Limb (tissue), 2 donors: ENCODE data around the gene ERN1.
"Not testable (repeated sequence)": the region's sequence is repeated elsewhere in the genome, so short reads cannot be mapped to it uniquely, and the experiment has no call there.

ENCODE experiments used
- DNase-seq, 2 donors: peaks; one replicate each; pipeline ENCODE4 v3.0.0-alpha.2; 2016; ENCODE audit errors: extremely low spot score in 2 of 2

ERN1 gene

GRCh38 chr17:64129765-64130558, at the start of gene ERN1:
ERN1 (minus strand) TSS chr17:64130144; CDS start chr17:64130029, 115 bp downstream.
- DNase-seq = peak; percentile 91 to 98

DNA sequence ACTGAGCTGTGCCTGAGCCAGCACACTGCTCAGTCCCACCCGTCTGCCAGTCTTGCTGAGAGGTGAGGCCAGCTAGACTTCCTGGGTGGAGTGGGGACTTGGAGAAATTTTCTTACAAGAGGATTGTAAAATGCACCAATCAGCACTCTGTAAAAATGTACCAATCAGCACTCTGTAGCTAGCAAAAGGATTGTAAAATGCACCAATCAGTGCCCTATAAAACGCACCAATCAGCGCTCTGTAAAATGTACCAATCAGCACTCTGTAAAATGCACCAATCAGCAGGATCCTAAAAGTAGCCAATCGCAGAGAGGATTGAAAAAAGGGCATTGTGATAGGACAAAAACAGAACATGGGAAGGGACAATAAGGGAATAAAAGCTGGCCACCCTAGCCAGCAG, 49.1 kb upstream of the ERN1 start:
- DNase-seq = not testable (repeated sequence)

DNA sequence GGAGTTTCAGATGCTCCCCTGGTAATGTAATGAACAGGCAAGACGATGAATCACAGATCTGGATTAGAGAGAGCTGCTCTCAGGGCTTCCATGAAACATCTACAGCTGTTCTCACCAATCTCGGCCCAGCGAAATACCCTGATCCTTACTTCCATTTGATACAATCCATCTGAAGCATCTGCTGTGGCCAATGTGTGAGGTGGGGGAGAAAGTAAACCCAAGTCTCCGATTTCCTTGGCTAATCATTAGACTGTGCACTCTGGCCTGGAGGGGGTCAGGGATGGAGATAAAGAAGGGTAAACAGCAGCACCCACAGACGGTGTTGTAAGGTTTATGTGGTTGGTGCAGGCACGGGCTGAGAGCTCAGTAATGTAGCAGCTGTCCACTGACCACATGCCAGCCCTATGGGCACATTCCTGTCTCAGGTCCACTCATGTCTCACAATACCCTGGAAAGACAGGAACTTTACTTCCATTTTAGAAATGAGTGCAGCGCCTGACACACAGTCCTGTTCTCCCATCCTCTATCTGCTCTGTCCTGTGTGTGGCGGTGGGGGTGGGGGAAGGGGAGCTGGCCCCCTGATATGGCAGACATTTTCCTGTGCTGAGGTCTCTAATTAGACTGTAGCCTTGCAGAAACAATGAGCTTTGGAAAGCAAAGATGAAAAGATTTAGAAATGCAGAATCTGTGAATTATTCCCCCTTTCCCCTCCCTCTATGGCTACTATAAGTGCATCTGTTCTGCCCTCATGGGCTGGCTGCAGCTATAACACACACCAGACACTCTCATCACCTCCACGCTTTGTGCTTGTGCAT, 48.3 kb upstream of the ERN1 start:
- DNase-seq = peak in 1 of 2 donors; percentile 62

GRCh38 chr17:64177311-64178010, 47.5 kb upstream of the ERN1 start:
- no peak for DNase-seq

DNA sequence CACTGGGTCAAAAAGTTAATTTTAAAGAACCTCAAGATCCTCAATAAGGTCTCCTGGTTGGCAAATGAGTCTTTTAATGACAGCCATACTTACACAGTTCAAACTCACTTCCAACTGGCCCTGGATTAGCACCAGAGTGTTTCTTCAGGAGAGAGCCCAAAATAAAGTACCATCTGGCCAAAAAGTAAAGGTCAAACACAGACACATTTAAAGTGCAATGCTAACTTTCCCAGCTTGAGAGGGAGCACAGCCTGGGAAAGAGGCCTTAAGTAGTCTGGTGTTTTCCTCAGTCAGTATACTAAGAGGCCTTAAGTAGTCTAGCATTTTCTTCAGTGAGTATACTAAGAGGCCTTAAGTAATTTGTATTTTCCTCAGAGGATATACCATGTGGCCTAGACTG, 46.6 kb upstream of the ERN1 start:
- DNase-seq = no peak

- no peak for DNase-seq
These were observed 44.9 kb upstream of the ERN1 start for GRCh38 chr17:64174686-64175456.

- no peak for DNase-seq
These were observed 43.7 kb upstream of the ERN1 start for GRCh38 chr17:64173646-64174045.

DNA sequence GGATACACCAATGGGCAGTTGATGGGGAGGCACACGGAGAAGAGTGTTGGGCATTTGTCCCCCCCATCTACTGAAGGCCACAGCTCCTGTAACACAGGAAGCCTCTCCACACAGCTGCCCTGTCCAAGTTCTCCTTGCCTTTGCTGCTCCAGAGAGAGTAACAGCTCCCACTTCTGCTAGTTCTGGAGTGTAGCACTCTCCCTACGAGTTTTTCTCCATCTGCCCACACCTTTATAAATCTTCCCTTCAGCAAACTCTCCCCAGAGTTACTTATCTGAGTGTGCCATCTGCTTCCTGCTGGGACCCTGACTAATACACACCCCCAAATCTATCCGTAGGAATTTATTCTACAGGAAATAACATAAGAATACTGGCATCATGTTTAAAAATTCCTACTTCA, 42.6 kb upstream of the ERN1 start:
- no peak for DNase-seq

DNA sequence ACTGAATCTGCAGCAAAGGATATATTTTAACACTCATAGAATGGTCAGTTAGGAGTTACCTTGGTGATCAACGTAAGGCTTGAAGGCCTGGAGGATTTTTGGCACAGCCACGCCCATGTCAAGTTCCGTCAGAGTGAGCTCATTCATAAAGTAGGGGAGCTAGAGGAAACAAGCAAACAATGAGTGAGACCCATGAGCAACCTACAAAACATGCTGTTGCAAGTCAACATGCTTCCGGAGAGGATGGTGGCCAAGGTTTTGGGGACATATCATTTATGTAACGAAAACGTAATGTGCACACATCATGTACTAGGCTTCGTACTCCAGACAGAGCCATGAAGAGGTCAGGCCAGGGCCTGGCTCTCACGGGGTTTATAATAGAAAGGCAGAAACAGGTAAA, 41.1 kb upstream of the ERN1 start:
- DNase-seq = no peak

- no peak for DNase-seq
These were observed 40.3 kb upstream of the ERN1 start for GRCh38 chr17:64170286-64170685.

- DNase-seq = not testable (repeated sequence)
These were observed 37.7 kb upstream of the ERN1 start for GRCh38 chr17:64167666-64168065.

GRCh38 chr17:64166876-64167275, 36.9 kb upstream of the ERN1 start:
- DNase-seq = no peak

DNA sequence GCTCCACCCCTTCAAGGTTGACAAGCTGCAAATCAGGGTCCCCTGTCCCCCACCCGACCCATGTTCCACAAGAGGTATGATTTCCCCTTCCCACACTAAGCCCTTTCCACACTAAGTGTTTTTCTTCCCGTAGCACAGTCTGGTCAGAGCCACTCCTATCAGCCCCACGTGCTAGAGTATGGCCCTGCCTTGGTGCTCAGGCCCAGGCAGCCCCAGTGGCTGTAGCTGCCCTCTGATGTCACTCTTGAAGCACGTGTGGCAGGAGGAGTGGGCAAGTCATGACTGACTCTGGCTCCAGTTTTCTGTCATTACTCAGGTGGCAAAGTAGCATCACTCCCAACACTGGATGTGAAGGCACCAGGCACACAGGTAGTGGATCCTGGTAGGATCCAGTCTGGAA, 35.4 kb upstream of the ERN1 start:
- DNase-seq = no peak

DNA sequence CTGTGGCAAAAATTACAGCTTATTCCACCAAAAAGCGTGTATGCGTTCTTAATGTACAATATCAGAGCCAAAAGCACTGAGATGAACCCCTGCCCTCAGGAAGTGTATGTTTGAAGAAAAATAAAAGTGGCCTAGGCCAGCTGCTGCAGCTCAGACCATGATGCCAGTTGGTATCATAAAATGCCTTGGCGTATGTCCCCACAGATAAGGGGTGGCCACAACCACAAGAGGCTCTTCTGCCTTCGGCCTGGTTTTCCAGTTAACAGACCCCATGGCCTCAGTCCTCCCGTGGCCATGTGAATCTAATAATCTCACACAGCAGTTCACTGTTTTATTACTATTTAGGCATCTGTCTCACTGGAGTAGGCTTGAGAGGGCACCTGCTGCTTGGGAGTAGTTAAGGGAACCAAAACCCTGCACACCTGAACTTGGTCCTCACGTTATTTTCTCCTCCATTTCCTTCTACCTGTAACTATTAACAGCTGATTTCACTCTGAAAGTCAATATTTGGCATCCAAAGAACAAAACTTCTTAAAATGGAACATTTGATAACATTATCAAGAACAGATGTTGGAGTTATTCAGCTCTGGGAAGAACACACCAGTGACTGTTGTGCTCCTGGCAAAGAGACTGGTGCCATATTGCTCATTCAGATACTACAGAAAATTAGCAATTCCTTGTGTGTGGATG, 34.8 kb upstream of the ERN1 start:
- no peak for DNase-seq

- DNase-seq = no peak
These were observed 33.5 kb upstream of the ERN1 start for GRCh38 chr17:64163468-64163867.

DNA sequence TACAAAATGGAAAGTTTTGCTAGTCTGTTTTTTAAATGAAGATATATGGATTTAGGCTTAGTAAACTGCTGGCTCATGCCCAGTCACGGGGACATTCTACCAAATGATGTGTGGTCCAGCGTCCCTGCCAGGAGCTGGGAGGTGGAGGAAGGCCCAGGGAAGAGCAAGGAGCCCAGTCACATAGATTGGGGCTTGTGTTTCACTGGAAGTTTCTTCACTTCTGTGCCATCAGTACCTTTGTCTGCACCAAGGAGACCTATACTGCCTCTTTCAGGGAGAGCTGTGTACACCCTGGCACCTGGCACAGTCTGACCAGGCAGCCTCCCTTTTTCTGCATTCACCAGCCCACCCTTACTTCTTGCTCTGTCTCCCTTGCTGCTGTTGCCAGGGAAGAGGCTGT, 32.6 kb upstream of the ERN1 start:
- DNase-seq = no peak

DNA sequence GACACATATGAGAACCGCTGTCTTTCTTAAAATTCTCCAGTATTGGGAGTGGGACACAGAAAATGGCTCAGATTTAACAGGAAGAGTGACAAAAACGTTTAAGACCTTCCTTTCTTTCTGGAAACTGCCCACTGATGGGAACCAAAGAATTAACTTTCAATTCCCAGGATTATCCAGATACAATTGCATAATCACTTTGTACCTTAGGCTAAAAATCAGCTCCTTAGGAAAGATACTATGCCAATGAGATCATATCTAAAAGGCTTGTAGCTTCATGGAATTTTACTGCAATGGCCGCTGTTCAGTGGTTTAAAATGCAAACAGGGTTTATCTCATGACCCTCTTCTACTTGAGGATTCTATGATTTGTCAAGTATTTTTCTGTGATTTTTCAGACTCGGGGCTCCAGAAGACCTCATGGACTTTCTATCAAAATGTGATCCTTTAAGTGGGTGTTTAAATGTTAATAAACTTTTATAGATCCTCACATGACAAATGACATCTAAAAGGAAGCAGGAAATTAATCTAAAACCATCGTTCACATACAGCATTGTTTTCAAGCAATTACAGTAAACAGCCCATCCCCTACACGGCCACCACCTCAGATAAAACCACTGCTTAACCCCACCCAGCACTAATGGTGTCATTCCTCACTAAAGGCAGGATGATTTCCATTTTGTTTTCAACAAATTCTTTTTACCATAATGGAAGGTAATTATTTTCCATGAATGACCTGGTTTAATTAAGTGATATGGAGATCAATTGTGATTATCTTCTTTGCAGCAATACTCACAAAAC, 31.6 kb upstream of the ERN1 start:
- no peak for DNase-seq

DNA sequence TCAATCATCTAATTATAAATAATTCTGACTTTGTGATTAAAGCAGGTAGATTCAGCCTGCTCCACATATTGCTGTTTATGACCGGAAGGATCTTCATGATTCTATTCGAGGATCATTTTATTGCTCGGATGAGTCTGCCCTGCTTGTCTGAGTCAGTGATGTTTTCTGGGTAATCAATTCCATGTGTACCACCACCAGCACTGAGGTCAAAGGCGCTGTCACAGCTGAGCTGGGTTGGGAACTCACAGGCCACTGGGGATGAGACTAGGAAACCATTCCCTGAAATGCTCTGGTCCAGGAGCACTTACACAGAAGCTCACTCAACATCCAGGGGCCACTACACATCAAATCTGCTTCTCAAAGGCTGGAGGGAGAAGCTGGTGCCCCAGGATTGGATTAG, 30.4 kb upstream of the ERN1 start:
- no peak for DNase-seq

DNA sequence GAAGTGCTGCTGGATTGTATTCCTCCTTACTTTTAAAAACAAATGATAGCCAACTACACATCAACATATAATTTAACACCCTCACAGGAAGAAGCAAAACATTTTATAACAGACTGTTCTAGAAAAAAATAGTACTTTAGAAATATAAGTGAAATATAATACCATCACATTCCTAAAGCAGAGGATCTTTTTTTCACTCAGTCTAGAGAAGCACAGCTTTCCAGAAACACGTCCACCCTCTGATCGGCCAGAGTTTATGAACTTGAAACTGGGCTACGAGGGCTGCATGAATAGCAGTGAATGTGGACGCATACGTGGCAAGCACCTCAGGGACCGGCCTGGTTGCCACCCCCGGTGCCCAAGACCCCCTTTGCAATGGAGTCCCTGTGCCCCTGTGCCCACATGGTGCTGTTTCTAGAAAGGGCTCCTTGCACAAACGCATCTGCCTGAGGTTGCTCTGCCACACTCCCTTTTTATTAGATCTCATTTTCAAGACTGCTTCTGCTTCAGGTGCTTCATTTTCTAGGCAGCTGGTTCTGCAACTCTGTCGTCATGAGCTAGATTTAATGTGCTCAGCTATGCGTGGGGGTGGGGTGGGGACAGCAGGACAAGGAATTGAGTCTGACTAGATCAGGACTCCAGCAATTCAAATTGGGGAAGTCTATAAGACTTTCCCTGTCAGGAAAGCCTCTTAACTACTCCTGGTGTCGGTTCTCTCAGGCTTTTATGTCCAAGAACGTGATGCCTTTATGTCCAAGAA, 29.1 kb upstream of the ERN1 start:
- DNase-seq = peak; percentile 24 to 52
